ENCODE measurements around the gene PTGIR. TPM values are rescaled to one million over a fixed set of nuclear protein-coding genes. Genes with fewer than 3 reads are reported as not detected.
A peak's percentile ranks its signal among the peaks of the same experiment; 100 is the strongest.

Gene PTGIR
- total and polyA plus RNA-seq, 2 experiments from 2014 or later = 21.1 TPM

DNA sequence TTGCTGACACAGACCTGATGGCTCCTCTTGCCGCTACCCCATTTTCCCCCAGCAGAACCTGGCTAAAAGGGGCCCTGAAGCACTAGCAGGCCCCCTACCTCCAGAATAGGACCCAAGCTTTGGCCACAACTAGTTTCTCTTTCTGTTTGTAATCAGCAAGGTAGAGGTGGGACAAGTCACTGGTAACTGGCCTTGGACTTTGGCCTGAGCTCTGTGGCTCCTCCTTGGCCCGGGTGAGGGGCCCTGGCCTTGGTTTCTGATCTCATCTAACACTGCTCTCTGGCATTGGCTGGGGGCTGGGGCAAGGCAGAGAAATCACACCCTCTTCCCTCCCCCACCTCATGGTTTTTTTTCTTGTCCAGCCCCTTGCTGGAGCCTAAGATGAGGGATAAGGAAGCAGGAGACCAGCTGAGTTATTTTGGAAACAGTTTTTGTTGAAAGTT is 21.7 kb downstream of the PTGIR start:
- Histone ChIP-seq H2AFZ (no peak overlapping the region), H3K4me2 (ENCODE audit: unreplicated experiment) (peak overlapping the region; percentile 84), H3K9ac (peak overlapping the region; percentile 90), H4K20me1 (ENCODE audit: insufficient read depth) (no peaks in the 10 kb centered on the region; the same call in 1 of the 2 replicates), H3K36me3 (ENCODE audit: low read depth) (peaks cover 25% of the 10 kb centered on the region; the same call in 1 of the 2 replicates), H3F3A (ENCODE audit: insufficient read depth) (0 out of 2 replicates have a peak, but pooled peaks cover 7% of the 10 kb centered on the region), H3K4me3 (peak overlapping the region; percentile 100), H3K27ac (peak overlapping the region; percentile 92), H3K4me1 (ENCODE audit: insufficient read depth) (peaks cover 21% of the 10 kb centered on the region), H3K27me3 (replicated peaks; ENCODE audit: insufficient read depth) (no peaks in the 10 kb centered on the region), H3K9me2 (ENCODE audit: insufficient read depth) (no peaks in the 10 kb centered on the region), H3K79me2 (ENCODE audit: insufficient read depth) (peaks cover 67% of the 10 kb centered on the region), H3K9me3 (ENCODE audit: low read depth) (no peaks in the 10 kb centered on the region)
- DNase-seq = no peak
- WGBS, 2 experiments (ENCODE audit: low coverage in 1 of 2, low lambda C conversion rate in 2 of 2, missing lambda C conversion rate in 2 of 2) = 0 to 8% methylated on average over 2 of the region's 2 CpGs
- in situ Hi-C loops (cut with MboI) = no loop called here
- TF ChIP-seq EZH2phosphoT487 (IDR thresholded peaks at IDR 0.05; ENCODE audit: insufficient read depth, low read depth) = no peak

DNA sequence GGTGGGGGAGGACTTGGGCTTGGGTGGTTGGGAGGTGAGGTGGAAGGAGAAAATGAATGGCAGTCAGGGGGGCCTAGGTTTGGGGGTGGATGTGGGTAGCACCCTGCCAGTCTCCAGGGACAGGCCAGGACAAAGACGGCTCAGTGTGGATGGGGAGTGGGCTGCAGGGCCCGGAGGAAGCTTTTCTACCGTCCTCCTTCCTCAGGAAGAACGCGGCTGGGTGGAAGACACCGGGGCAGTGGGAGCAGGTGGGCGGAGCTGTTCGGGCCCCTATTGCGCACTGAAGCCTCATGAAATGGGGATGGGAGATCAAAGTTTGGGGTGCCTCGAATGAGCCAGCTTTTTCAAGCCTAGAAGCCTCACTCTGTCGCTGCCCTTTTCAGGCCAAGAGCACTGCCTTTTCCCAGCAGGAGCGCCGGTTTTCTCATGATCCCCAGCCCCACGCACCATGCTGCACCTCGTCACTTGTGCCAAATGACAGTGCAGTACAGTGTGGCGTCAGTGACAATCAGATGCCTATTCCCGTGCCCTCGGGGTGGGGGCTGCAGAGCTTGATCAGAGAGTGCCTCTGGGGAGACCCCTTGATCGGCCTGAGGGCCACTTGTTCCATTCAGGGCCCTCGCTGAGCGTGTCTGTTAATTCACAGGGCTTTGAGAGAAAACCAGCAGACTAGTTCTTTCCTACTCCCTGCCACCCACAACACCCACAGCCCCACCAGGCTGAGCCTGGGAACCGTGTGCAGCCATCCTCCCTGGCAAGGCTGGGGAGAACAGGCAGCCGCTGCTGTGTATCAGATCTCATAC is 22.3 kb downstream of the PTGIR start:
- H3K4me2 ChIP-seq (ENCODE audit: unreplicated experiment) = peak overlapping the region; percentile 84
- in situ Hi-C loops (cut with MboI) = no loop called here
- peaks cover 19% of the 10 kb centered on the region; the same call in 1 of the 2 replicates for H3K36me3 ChIP-seq (ENCODE audit: low read depth)
- peak overlapping the region; percentile 100 for H3K4me3 ChIP-seq
- H3K9me2 ChIP-seq (ENCODE audit: insufficient read depth) = no peaks in the 10 kb centered on the region
- H3K79me2 ChIP-seq (ENCODE audit: insufficient read depth) = peaks cover 64% of the 10 kb centered on the region
- 6% methylated on average over 22 to 23 of the region's 23 CpGs for WGBS, 2 experiments (ENCODE audit: low coverage in 1 of 2, low lambda C conversion rate in 2 of 2, missing lambda C conversion rate in 2 of 2)
- H3K9me3 ChIP-seq (ENCODE audit: low read depth) = no peaks in the 10 kb centered on the region
- peak overlapping the region; percentile 90 for H3K9ac ChIP-seq
- H3K27me3 ChIP-seq (replicated peaks; ENCODE audit: insufficient read depth) = no peaks in the 10 kb centered on the region
- no peak overlapping the region for H2AFZ ChIP-seq
- H3F3A ChIP-seq (ENCODE audit: insufficient read depth) = 0 out of 2 replicates have a peak, but pooled peaks cover 3% of the 10 kb centered on the region
- TF ChIP-seq EZH2 (IDR thresholded peaks at IDR 0.05; ENCODE audit: insufficient read depth, poor library complexity, severe bottlenecking) = no peak
- no peak for TF ChIP-seq EZH2phosphoT487 (IDR thresholded peaks at IDR 0.05; ENCODE audit: insufficient read depth, low read depth)
- peaks cover 21% of the 10 kb centered on the region for H3K4me1 ChIP-seq (ENCODE audit: insufficient read depth)
- H4K20me1 ChIP-seq (ENCODE audit: insufficient read depth) = no peaks in the 10 kb centered on the region; the same call in 1 of the 2 replicates
- H3K27ac ChIP-seq = peak overlapping the region; percentile 92
- peak; percentile 73 for DNase-seq

- Histone ChIP-seq H3K4me2 (ENCODE audit: unreplicated experiment) (peak within 1 kb of the TSS; percentile 84), H3K4me3 (peak within 1 kb of the TSS; percentile 100), H3K9me2 (ENCODE audit: insufficient read depth) (no peaks in the 10 kb centered on the region), H4K20me1 (ENCODE audit: insufficient read depth) (no peaks in the 10 kb centered on the region; the same call in 1 of the 2 replicates), H3K27ac (peak within 1 kb of the TSS; percentile 92), H3K9ac (peak within 1 kb of the TSS; percentile 90), H3K79me2 (ENCODE audit: insufficient read depth) (peaks cover 54% of the 10 kb centered on the region), H3F3A (ENCODE audit: insufficient read depth) (0 out of 2 replicates have a peak, but pooled peaks cover 3% of the 10 kb centered on the region), H3K4me1 (ENCODE audit: insufficient read depth) (peaks cover 21% of the 10 kb centered on the region), H2AFZ (peak within 1 kb of the TSS; percentile 89), H3K9me3 (ENCODE audit: low read depth) (no peaks in the 10 kb centered on the region), H3K27me3 (replicated peaks; ENCODE audit: insufficient read depth) (no peaks in the 10 kb centered on the region), H3K36me3 (ENCODE audit: low read depth) (peaks cover 9% of the 10 kb centered on the region; the same call in 1 of the 2 replicates)
- no peak for DNase-seq
- 1% methylated on average over 28 to 51 of the region's 51 CpGs for WGBS, 2 experiments (ENCODE audit: low coverage in 1 of 2, low lambda C conversion rate in 2 of 2, missing lambda C conversion rate in 2 of 2)
- TF ChIP-seq EZH2phosphoT487 (IDR thresholded peaks at IDR 0.05; ENCODE audit: insufficient read depth, low read depth) = no peak
- TF ChIP-seq EZH2 (IDR thresholded peaks at IDR 0.05; ENCODE audit: insufficient read depth, poor library complexity, severe bottlenecking) = no peak
- in situ Hi-C loops (cut with MboI) = no loop called here
These were observed 23.3 kb downstream of the PTGIR start, which contains the start of gene CALM3 for GRCh38 chr19:46601318-46602224. TSS of gene CALM3 (plus strand) at chr19:46601330. CDS start at chr19:46601435, 105 bp downstream.
